Fibroblast of the aortic adventitia (primary cell): ENCODE measurements around the gene KCND2. TPM values are rescaled to one million over a fixed set of nuclear protein-coding genes. Genes with fewer than 3 reads are reported as not detected.

Experiments used
- DNase-seq: peaks from one replicate; pipeline ENCODE4 v3.0.0-alpha.2; 2010; ENCODE audit warnings: low read depth
- H3K4me3 ChIP-seq: 2 replicates; pipeline ENCODE4 v1.5.1; 2011; ENCODE audit warnings: low read depth, mild to moderate bottlenecking, control low read depth, low read length, moderate library complexity
- CTCF ChIP-seq: IDR thresholded peaks from 2 replicates; pipeline ENCODE4 v1.5.1; 2011; ENCODE audit warnings: mild to moderate bottlenecking, low read length, control low read depth, inconsistent platforms; ENCODE audit not compliant: insufficient read depth
- total RNA-seq: library from RNA; depleted of rRNA; stranded (reverse); fragments of >200 nt; gene quantifications from 2 replicates; pipeline ENCODE4 v1.2.3, GENCODE V29; 2012; ENCODE audit warnings: low replicate concordance

Gene KCND2
- total RNA-seq, 1 donor, result 11.3 TPM

GRCh38 chr7:120332433-120332832, 59.5 kb downstream of the KCND2 start:
- no peak for DNase-seq
- TF ChIP-seq CTCF, result no peak
- no peak overlapping the region for H3K4me3 ChIP-seq

GRCh38 chr7:120334475-120334874, 61.5 kb downstream of the KCND2 start:
- no peak overlapping the region for H3K4me3 ChIP-seq
- no peak for TF ChIP-seq CTCF
- no peak for DNase-seq

DNA sequence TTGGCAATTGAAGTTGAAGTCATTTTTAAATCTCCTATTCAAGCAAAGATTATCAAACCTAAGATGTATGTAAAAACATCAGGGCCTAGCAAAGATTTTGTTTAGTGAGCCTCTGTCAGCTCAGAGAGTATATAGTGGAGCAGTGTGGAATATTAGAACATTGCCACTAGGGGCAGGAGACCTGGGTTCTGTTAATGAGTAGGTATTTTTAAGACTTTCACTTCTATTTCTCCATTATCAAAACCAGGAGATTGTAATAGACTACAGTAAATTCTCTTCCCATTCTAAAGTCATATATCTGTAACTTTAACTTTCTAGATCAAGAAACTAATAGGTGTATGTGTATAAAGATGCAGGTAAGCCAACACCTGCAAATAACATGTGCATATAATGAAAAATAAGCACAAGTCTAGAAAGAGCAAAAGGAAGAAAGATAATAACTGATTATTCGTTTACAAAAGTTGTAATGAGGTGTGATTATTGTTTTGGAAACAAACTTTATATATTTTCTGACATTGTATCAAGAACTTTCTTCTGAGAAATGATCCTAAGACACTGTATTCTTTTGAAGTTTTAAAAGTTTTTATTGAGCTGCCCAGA, 64.4 kb downstream of the KCND2 start:
- H3K4me3 ChIP-seq, result no peak overlapping the region
- TF ChIP-seq CTCF, result peak; percentile 57
- DNase-seq, result peak; percentile 18

- H3K4me3 ChIP-seq, result no peak overlapping the region
- no peak for TF ChIP-seq CTCF
- peak; percentile 56 for DNase-seq
Measured at GRCh38 chr7:120344276-120344675, 71.3 kb downstream of the KCND2 start.

GRCh38 chr7:120353171-120353570, 80.2 kb downstream of the KCND2 start:
- DNase-seq, result no peak
- no peak for TF ChIP-seq CTCF

DNA sequence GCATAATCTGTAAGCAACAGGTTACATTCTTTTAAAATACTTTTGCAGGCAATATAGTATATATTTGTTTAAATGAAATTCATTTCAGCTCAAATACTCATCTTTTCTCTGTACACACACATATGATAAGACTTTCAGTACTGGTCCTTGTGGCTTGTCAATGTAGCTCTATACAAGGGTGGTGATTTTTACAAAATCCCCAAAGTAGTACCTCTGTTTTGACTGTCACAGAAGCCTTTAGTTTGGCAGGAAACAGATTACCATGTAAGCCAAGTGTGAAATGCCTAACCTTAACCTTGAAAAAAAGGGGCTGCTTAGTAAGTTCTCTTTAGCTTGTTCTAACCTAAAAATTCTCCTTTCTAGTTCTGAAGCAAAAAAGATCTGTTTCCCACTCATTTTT, 87.9 kb downstream of the KCND2 start:
- no peak for TF ChIP-seq CTCF
- no peak for DNase-seq
- H3K4me3 ChIP-seq, result no peak overlapping the region

More at GRCh38 chr7:120353171-120353570, 80.2 kb downstream of the KCND2 start:
- H3K4me3 ChIP-seq, result no peak overlapping the region

DNA sequence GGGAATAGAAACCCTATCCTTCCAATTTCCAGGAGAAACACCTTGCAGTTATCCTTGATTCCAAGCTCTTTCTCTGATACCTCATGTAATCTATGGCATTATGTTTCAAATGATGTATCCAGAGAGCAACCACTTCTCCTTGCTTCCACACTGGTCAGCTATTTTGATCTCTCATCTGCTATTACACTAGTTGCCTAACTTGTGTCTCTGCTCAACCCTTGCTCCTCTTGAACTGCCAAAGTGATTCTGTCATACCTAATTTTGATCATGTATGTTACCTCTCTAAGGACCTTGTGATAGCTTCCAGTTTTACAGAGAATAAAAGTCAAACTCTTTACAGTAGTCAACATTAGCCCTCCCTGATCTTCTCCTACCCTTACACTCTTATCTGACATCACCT, 90.4 kb downstream of the KCND2 start:
- no peak for DNase-seq
- TF ChIP-seq CTCF, result no peak
- no peak overlapping the region for H3K4me3 ChIP-seq
